ENCODE data around the gene EFHD2.

DNA sequence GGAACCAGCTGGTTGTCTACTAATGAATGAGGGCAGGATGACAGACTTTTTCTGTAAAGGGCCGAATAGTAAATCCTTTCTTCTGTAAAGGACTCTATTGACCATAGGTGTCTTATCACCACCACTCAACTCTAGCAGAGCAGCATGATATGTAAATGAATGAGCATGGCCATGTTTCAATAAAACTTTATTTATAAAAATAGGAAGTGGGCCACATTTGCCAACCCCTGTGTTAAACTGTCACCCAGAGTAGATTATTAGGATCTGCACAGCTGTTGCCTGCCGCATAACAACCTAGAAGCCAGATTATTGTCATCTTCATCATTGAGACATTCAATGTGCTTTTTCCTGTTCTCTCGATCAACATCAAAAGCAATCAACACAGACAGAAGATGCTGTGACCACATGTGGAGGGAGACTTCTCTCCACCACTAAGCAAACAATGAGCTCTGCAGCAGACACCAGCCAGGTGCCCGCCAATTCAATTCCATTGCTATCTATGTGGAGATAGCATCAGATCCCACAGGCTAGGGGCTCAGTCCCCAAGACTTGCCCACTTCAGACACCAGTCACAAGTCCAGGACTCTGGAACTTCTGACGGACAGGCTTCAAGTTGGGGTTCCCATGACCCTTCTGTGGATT is 6.8 kb upstream of the EFHD2 start:
- TF ChIP-seq, protein P1, sequence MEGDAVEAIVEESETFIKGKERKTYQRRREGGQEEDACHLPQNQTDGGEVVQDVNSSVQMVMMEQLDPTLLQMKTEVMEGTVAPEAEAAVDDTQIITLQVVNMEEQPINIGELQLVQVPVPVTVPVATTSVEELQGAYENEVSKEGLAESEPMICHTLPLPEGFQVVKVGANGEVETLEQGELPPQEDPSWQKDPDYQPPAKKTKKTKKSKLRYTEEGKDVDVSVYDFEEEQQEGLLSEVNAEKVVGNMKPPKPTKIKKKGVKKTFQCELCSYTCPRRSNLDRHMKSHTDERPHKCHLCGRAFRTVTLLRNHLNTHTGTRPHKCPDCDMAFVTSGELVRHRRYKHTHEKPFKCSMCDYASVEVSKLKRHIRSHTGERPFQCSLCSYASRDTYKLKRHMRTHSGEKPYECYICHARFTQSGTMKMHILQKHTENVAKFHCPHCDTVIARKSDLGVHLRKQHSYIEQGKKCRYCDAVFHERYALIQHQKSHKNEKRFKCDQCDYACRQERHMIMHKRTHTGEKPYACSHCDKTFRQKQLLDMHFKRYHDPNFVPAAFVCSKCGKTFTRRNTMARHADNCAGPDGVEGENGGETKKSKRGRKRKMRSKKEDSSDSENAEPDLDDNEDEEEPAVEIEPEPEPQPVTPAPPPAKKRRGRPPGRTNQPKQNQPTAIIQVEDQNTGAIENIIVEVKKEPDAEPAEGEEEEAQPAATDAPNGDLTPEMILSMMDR (IDR thresholded peaks at IDR 0.05), result no peak
- no peak for TF ChIP-seq POLR2A (IDR thresholded peaks at IDR 0.05)

All from prostate gland (tissue), 2 donors.